SK-N-MC (cell line): ENCODE data around the gene EIF2B2.

Source experiments
- EZH2 ChIP-seq: fragments of 200-600 bp; sonication (generic); IDR thresholded peaks from one replicate; pipeline ENCODE4 v1.6.1; 2017; ENCODE audit warnings: antibody characterized with exemption
- FOXP2 ChIP-seq: optimal IDR thresholded peaks from 2 replicates; pipeline ENCODE3; 2011; ENCODE audit warnings: mild to moderate bottlenecking, moderate library complexity; ENCODE audit not compliant: insufficient read depth; ENCODE audit errors: extremely low read length, control extremely low read depth
- POLR2AphosphoS5 ChIP-seq: IDR thresholded peaks from 2 replicates; pipeline ENCODE4 v1.6.1; 2012; ENCODE audit warnings: mild to moderate bottlenecking, low read depth, low read length, borderline replicate concordance

GRCh38 chr14:74974364-74975058 lies 28.2 kb upstream of the EIF2B2 start:
- no peak for TF ChIP-seq POLR2AphosphoS5
- no peak for TF ChIP-seq EZH2
- TF ChIP-seq FOXP2: no peak
